Keratinocyte (primary cell): ENCODE measurements around the gene ZNF226.

Experiments used
- EZH2 ChIP-seq: IDR thresholded peaks from one replicate; pipeline ENCODE4 v1.6.1; 2012; ENCODE audit warnings: inconsistent platforms, mild to moderate bottlenecking, low read length, moderate library complexity
- TF ChIP-seq, protein P1 (sequence below), 3 experiments: IDR thresholded peaks in 1 of 3; conservative IDR thresholded peaks in 1 of 3; optimal IDR thresholded peaks in 1 of 3; 2 replicates in 2 of 3; 3 replicates in 1 of 3; pipeline versions ENCODE3 to v1.5.1; 2011; ENCODE audit warnings: low read length in 3 of 3, mild to moderate bottlenecking in 3 of 3, moderate library complexity in 2 of 3, control low read depth in 1 of 3, inconsistent platforms in 1 of 3; ENCODE audit not compliant: insufficient read depth in 2 of 3; ENCODE audit errors: extremely low read depth in 1 of 3

- TF ChIP-seq, protein P1, sequence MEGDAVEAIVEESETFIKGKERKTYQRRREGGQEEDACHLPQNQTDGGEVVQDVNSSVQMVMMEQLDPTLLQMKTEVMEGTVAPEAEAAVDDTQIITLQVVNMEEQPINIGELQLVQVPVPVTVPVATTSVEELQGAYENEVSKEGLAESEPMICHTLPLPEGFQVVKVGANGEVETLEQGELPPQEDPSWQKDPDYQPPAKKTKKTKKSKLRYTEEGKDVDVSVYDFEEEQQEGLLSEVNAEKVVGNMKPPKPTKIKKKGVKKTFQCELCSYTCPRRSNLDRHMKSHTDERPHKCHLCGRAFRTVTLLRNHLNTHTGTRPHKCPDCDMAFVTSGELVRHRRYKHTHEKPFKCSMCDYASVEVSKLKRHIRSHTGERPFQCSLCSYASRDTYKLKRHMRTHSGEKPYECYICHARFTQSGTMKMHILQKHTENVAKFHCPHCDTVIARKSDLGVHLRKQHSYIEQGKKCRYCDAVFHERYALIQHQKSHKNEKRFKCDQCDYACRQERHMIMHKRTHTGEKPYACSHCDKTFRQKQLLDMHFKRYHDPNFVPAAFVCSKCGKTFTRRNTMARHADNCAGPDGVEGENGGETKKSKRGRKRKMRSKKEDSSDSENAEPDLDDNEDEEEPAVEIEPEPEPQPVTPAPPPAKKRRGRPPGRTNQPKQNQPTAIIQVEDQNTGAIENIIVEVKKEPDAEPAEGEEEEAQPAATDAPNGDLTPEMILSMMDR (optimal IDR thresholded peaks at IDR 0.05 in 1 of 3, IDR thresholded peaks at IDR 0.05 in 1 of 3, conservative IDR thresholded peaks at IDR 0.05 in 1 of 3; ENCODE audit: extremely low read depth in 1 of 3, insufficient read depth in 2 of 3, low read length in 3 of 3), result no peak
- no peak for TF ChIP-seq EZH2
Measured at GRCh38 chr19:44196772-44197171, 31.9 kb downstream of the ZNF226 start.
